B cell (primary cell): ENCODE data around the gene SCN2B.

Experiments
- EZH2 ChIP-seq: IDR thresholded peaks from 2 replicates; pipeline ENCODE4 v1.6.1; 2012; ENCODE audit warnings: borderline replicate concordance, low read depth, mild to moderate bottlenecking, moderate library complexity, low read length; ENCODE audit not compliant: insufficient read depth, poor library complexity, severe bottlenecking
- TF ChIP-seq, protein P1 (sequence below): fragments of 200-600 bp; IDR thresholded peaks from one replicate; pipeline ENCODE4 v1.8.0; 2022; ENCODE audit warnings: antibody characterized with exemption, mild to moderate bottlenecking

- TF ChIP-seq, protein P1, sequence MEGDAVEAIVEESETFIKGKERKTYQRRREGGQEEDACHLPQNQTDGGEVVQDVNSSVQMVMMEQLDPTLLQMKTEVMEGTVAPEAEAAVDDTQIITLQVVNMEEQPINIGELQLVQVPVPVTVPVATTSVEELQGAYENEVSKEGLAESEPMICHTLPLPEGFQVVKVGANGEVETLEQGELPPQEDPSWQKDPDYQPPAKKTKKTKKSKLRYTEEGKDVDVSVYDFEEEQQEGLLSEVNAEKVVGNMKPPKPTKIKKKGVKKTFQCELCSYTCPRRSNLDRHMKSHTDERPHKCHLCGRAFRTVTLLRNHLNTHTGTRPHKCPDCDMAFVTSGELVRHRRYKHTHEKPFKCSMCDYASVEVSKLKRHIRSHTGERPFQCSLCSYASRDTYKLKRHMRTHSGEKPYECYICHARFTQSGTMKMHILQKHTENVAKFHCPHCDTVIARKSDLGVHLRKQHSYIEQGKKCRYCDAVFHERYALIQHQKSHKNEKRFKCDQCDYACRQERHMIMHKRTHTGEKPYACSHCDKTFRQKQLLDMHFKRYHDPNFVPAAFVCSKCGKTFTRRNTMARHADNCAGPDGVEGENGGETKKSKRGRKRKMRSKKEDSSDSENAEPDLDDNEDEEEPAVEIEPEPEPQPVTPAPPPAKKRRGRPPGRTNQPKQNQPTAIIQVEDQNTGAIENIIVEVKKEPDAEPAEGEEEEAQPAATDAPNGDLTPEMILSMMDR, result no peak
- no peak for TF ChIP-seq EZH2
These were observed 29.4 kb upstream of the SCN2B start for GRCh38 chr11:118205606-118206378.
